ENCODE data around the gene SP140L. TPM values are rescaled to one million over a fixed set of nuclear protein-coding genes. Genes with fewer than 3 reads are reported as not detected.
A peak's percentile ranks its signal among the peaks of the same experiment; 100 is the strongest.
"Not testable (repeated sequence)": the region's sequence is repeated elsewhere in the genome, so short reads cannot be mapped to it uniquely, and the experiment has no call there.

SP140L gene
- total RNA-seq: 7.9 and 14.2 TPM in 2 replicates

GRCh38 chr2:230326453-230327417 is at the start of gene SP140L:
TSS of gene SP140L (plus strand) at chr2:230327193. CDS start at chr2:230327270, 77 bp downstream.
- Histone ChIP-seq H3K27me3 (ENCODE audit: control insufficient read depth, insufficient read depth, low read length) (no peaks in the 10 kb centered on the region), H3K36me3 (ENCODE audit: control insufficient read depth, insufficient read depth, low read length) (no peaks in the 10 kb centered on the region), H3K4me3 (ENCODE audit: low read depth, low read length) (peak within 1 kb of the TSS; percentile 43)
- no peak for TF ChIP-seq CTCF (IDR thresholded peaks at IDR 0.05; ENCODE audit: insufficient read depth, low read length, poor library complexity, severe bottlenecking)
- peak; percentile 51 for DNase-seq (ENCODE audit: low read depth)

- H3K36me3 ChIP-seq (ENCODE audit: control insufficient read depth, insufficient read depth, low read length): no peaks in the 10 kb centered on the region
- TF ChIP-seq CTCF (IDR thresholded peaks at IDR 0.05; ENCODE audit: insufficient read depth, low read length, poor library complexity, severe bottlenecking): no peak
- DNase-seq (ENCODE audit: low read depth): no peak
- no peak overlapping the region for H3K4me3 ChIP-seq (ENCODE audit: low read depth, low read length)
- no peaks in the 10 kb centered on the region for H3K27me3 ChIP-seq (ENCODE audit: control insufficient read depth, insufficient read depth, low read length)
Measured at GRCh38 chr2:230282936-230283335, 44.1 kb upstream of the SP140L start.

GRCh38 chr2:230286048-230286447 is 40.9 kb upstream of the SP140L start:
- TF ChIP-seq CTCF (IDR thresholded peaks at IDR 0.05; ENCODE audit: insufficient read depth, low read length, poor library complexity, severe bottlenecking): no peak
- Histone ChIP-seq H3K4me3 (ENCODE audit: low read depth, low read length) (no peak overlapping the region), H3K36me3 (ENCODE audit: control insufficient read depth, insufficient read depth, low read length) (no peaks in the 10 kb centered on the region), H3K27me3 (ENCODE audit: control insufficient read depth, insufficient read depth, low read length) (no peaks in the 10 kb centered on the region)
- no peak for DNase-seq (ENCODE audit: low read depth)

GRCh38 chr2:230289311-230289710 is 37.7 kb upstream of the SP140L start:
- not testable (repeated sequence) for H3K4me3 ChIP-seq (ENCODE audit: low read depth, low read length); DNase-seq (ENCODE audit: low read depth); H3K27me3 ChIP-seq (ENCODE audit: control insufficient read depth, insufficient read depth, low read length); H3K36me3 ChIP-seq (ENCODE audit: control insufficient read depth, insufficient read depth, low read length)

- Histone ChIP-seq H3K4me3 (ENCODE audit: low read depth, low read length) (no peak overlapping the region), H3K36me3 (ENCODE audit: control insufficient read depth, insufficient read depth, low read length) (no peaks in the 10 kb centered on the region), H3K27me3 (ENCODE audit: control insufficient read depth, insufficient read depth, low read length) (no peaks in the 10 kb centered on the region)
- no peak for TF ChIP-seq CTCF (IDR thresholded peaks at IDR 0.05; ENCODE audit: insufficient read depth, low read length, poor library complexity, severe bottlenecking)
- DNase-seq (ENCODE audit: low read depth): no peak
Measured at GRCh38 chr2:230295192-230295591, 31.8 kb upstream of the SP140L start.

GRCh38 chr2:230296917-230297316 is 30.1 kb upstream of the SP140L start:
- TF ChIP-seq CTCF (IDR thresholded peaks at IDR 0.05; ENCODE audit: insufficient read depth, low read length, poor library complexity, severe bottlenecking): no peak
- Histone ChIP-seq H3K36me3 (ENCODE audit: control insufficient read depth, insufficient read depth, low read length) (no peaks in the 10 kb centered on the region), H3K27me3 (ENCODE audit: control insufficient read depth, insufficient read depth, low read length) (no peaks in the 10 kb centered on the region), H3K4me3 (ENCODE audit: low read depth, low read length) (no peak overlapping the region)
- DNase-seq (ENCODE audit: low read depth): no peak

Measured in kidney epithelial cell (primary cell).